ES-I3 (cell line): Measurements from ENCODE around the gene OR7A5.
"Not testable (repeated sequence)": the region's sequence is repeated elsewhere in the genome, so short reads cannot be mapped to it uniquely, and the experiment has no call there.

Source experiments
- H3K36me3 ChIP-seq: 2 replicates; pipeline ENCODE4 v1.6.1; 2013; ENCODE audit warnings: mild to moderate bottlenecking, low read length, control low read depth, moderate library complexity; ENCODE audit not compliant: insufficient read depth
- H3K4me1 ChIP-seq: 2 replicates; pipeline ENCODE4 v1.6.1; 2013; ENCODE audit warnings: mild to moderate bottlenecking, control low read depth, low read length; ENCODE audit not compliant: insufficient read depth
- H3K9ac ChIP-seq: 2 replicates; pipeline ENCODE4 v1.6.1; 2013; ENCODE audit warnings: low read depth, mild to moderate bottlenecking, low read length, moderate library complexity
- H3K9me3 ChIP-seq: 2 replicates; pipeline ENCODE4 v1.6.1; 2013; ENCODE audit warnings: mild to moderate bottlenecking, low read length, moderate library complexity; ENCODE audit not compliant: control insufficient read depth, insufficient read depth

OR7A5 gene

GRCh38 chr19:14809272-14810057 is 25.5 kb downstream of the OR7A5 start:
- H3K9me3 ChIP-seq: no peaks in the 10 kb centered on the region
- 0 out of 2 replicates have a peak, but pooled peaks cover 6% of the 10 kb centered on the region for H3K4me1 ChIP-seq

GRCh38 chr19:14804765-14805164 is 30.2 kb downstream of the OR7A5 start:
- H3K9ac ChIP-seq: no peak overlapping the region
- H3K9me3 ChIP-seq: no peaks in the 10 kb centered on the region
- no peaks in the 10 kb centered on the region for H3K36me3 ChIP-seq
- 0 out of 2 replicates have a peak, but pooled peaks cover 10% of the 10 kb centered on the region for H3K4me1 ChIP-seq

More at GRCh38 chr19:14809272-14810057, 25.5 kb downstream of the OR7A5 start:
- no peaks in the 10 kb centered on the region for H3K36me3 ChIP-seq
- H3K9ac ChIP-seq: no peak overlapping the region

- Histone ChIP-seq H3K9me3 (no peaks in the 10 kb centered on the region), H3K4me1 (no peaks in the 10 kb centered on the region), H3K9ac (no peak overlapping the region), H3K36me3 (no peaks in the 10 kb centered on the region)
Measured at GRCh38 chr19:14798760-14799159, 36.2 kb downstream of the OR7A5 start.

GRCh38 chr19:14796021-14796420 is 39.0 kb downstream of the OR7A5 start:
- no peaks in the 10 kb centered on the region for H3K4me1 ChIP-seq
- H3K9me3 ChIP-seq: no peaks in the 10 kb centered on the region
- no peak overlapping the region for H3K9ac ChIP-seq
- H3K36me3 ChIP-seq: no peaks in the 10 kb centered on the region

- Histone ChIP-seq H3K9me3 (no peaks in the 10 kb centered on the region), H3K4me1 (no peaks in the 10 kb centered on the region), H3K36me3 (no peaks in the 10 kb centered on the region), H3K9ac (no peak overlapping the region)
Measured at GRCh38 chr19:14795078-14795721, 39.8 kb downstream of the OR7A5 start.

- not testable (repeated sequence) for H3K36me3 ChIP-seq, H3K9ac ChIP-seq, H3K9me3 ChIP-seq, H3K4me1 ChIP-seq
Measured at GRCh38 chr19:14792250-14792649, 42.7 kb downstream of the OR7A5 start.

GRCh38 chr19:14786421-14786851 is 48.5 kb downstream of the OR7A5 start:
- no peaks in the 10 kb centered on the region for H3K4me1 ChIP-seq
- no peaks in the 10 kb centered on the region for H3K36me3 ChIP-seq
- peak overlapping the region; percentile 11; the same call in 1 of the 2 replicates for H3K9ac ChIP-seq
- no peaks in the 10 kb centered on the region for H3K9me3 ChIP-seq

- H3K4me1 ChIP-seq, H3K36me3 ChIP-seq, H3K9me3 ChIP-seq, H3K9ac ChIP-seq: not testable (repeated sequence)
Measured at GRCh38 chr19:14785102-14785793, 49.7 kb downstream of the OR7A5 start.

GRCh38 chr19:14784730-14785101 is 50.3 kb downstream of the OR7A5 start:
- H3K36me3 ChIP-seq, H3K4me1 ChIP-seq, H3K9ac ChIP-seq, H3K9me3 ChIP-seq: not testable (repeated sequence)

- not testable (repeated sequence) for H3K36me3 ChIP-seq, H3K9ac ChIP-seq, H3K4me1 ChIP-seq, H3K9me3 ChIP-seq
Measured at GRCh38 chr19:14783410-14783998, 51.5 kb downstream of the OR7A5 start.

GRCh38 chr19:14782626-14783409 is 52.2 kb downstream of the OR7A5 start:
- Histone ChIP-seq H3K9me3 (no peaks in the 10 kb centered on the region), H3K4me1 (no peaks in the 10 kb centered on the region; the same call in 1 of the 2 replicates), H3K36me3 (no peaks in the 10 kb centered on the region), H3K9ac (no peak overlapping the region)

GRCh38 chr19:14781713-14782536 is 53.1 kb downstream of the OR7A5 start:
- H3K9ac ChIP-seq, H3K36me3 ChIP-seq, H3K9me3 ChIP-seq, H3K4me1 ChIP-seq: not testable (repeated sequence)

- H3K36me3 ChIP-seq, H3K4me1 ChIP-seq, H3K9ac ChIP-seq, H3K9me3 ChIP-seq: not testable (repeated sequence)
Measured at GRCh38 chr19:14780622-14781225, 54.3 kb downstream of the OR7A5 start.
